ENCODE results near the gene SERP2.

Gene SERP2

GRCh38 chr13:44436589-44437337 is 63.1 kb downstream of the SERP2 start:
- DNase-seq = peak; percentile 25

GRCh38 chr13:44437356-44438233 is 64.0 kb downstream of the SERP2 start:
- DNase-seq = no peak

DNA sequence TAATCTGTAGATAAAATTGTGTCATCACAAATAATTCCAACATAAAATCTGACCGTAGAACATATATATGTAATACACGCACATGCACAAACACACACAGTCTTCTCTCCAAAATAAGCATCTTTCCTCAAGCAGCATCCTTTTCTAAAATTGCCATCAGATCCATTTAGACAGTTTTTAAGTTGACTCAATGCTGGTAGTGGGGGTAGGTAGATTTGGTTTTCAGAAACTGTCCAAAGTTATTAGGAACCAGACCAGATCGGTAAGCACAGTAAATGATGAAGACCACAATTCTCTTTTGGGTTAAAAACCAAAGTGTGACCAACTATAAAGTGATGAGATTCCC is 64.6 kb downstream of the SERP2 start:
- no peak for DNase-seq

DNA sequence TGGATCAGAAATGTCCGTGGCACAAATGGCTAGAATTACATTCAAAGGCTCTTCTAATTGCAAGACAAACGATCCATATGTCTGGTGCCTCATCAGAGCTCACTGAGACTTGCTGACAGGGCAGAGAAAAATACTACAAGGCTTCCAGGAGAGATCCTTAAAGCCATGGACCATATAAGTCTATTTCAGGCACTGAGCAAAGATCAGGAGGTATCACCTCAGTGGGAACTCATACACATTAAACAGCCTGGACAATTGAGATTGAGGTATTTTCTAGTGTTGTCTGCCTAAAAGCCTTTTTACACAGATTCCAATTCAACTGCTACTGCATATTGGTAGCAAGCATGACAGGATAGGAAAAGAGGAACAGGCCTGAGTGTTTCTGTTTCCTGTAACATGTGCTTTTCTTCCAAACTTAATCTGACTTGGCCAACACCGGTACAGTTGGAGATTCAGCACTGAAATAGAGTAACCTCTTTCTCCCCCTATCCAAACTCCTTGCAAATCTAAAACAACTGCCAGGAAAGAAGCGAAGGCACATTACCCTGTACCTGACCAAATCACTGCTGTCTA is 65.9 kb downstream of the SERP2 start:
- DNase-seq = no peak

DNA sequence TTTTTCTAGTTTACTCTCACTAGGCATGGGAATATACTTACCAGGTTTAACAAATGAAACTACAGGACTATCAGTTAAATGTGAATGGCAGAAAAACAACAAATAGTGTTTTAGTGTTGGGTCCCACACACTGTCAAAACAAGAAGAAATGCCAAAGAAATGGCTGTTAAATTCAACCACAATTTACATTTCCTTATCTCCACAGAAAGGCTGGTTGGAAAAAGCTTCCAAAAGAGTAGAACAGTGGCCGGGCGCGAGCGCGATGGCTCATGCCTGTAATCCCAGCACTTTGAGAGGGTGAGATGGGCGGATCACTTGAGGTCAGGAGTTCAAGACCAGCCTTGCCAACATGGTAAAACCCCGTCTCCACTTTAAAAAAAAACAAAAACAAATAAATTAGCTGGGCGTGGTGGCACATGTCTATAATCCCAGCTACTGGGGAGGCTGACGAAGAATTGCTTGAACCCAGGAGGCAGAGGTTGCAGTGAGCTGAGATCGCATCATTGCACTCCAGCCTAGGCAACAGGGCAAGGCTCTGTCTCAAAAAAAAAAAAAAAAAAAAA is 66.5 kb downstream of the SERP2 start:
- DNase-seq = no peak
